Umbilical cord (tissue), 2 donors: ENCODE data around the gene HAGHL. TPM values are rescaled to one million over a fixed set of nuclear protein-coding genes. Genes with fewer than 3 reads are reported as not detected.

ENCODE experiments used
- DNase-seq: peaks from one replicate; pipeline ENCODE4 v3.0.0-alpha.2; 2015; ENCODE audit warnings: low spot score
- total RNA-seq: library from RNA; depleted of rRNA; stranded (reverse); fragments of >200 nt; gene quantifications from one replicate; pipeline ENCODE4 v1.2.3, GENCODE V29; 2014; ENCODE audit warnings: low replicate concordance; ENCODE audit not compliant: insufficient read depth

The HAGHL gene, protein sequence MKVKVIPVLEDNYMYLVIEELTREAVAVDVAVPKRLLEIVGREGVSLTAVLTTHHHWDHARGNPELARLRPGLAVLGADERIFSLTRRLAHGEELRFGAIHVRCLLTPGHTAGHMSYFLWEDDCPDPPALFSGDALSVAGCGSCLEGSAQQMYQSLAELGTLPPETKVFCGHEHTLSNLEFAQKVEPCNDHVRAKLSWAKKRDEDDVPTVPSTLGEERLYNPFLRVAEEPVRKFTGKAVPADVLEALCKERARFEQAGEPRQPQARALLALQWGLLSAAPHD
- total RNA-seq = 7.5 TPM

DNA sequence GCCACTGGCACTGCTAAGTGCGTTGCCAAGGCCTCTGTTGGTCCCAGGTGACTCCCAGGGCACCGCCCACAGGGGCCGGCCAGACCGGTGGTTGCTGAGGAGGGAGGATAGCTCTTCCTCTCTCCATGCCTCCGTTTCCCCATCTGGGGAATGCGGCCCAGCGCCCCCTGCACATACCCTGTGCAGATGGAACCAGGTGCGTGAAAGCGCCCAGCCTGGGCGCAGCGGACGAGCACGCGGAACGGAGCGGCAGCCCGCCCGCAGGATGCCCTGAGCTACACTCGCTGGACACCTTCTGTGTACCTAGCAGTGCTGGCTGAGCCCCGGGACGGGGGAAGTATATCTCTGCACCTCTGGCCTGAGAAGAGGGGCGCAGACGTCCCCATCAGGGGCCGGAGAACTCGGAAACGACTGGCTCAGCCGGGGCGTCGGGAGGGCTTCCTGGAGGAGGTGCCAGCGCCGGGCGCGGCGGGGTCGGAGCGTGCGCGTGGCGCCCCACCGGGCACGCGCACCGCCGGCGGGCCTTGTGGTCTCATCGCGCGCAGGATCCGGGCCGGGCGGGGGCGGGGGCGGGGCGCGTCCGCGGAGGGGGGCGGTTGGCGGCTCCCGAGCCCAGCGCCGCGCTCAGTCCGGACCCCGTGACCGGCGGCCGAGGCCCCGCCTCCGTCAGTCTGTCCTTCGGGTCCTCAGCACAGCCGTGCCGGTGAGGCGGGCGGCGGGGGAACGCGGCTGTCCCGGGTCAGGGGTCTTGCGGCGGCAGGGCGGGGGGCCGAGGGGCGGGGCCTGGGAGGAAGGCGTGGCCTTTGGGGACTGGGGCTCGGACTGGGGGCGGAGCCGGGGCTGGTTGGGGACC, at the start of gene HAGHL, which contains the start of gene CCDC78:
HAGHL (plus strand) TSS at position 669 of the 853 bp plus-strand sequence. CDS start 404 bp downstream, outside the sequence.
CCDC78 (minus strand) TSS at position 6 of the 853 bp plus-strand sequence. CDS start 76 bp downstream, outside the sequence.
- DNase-seq = no peak

- DNase-seq = no peak
Measured at GRCh38 chr16:677316-678190, 49.4 kb upstream of the HAGHL start.

GRCh38 chr16:678209-678857, 48.6 kb upstream of the HAGHL start:
- DNase-seq = no peak

- DNase-seq = peak; percentile 77
Measured at GRCh38 chr16:678858-679813, 47.8 kb upstream of the HAGHL start.

- DNase-seq = peak; percentile 86
Measured at GRCh38 chr16:679814-680624, 46.9 kb upstream of the HAGHL start, which contains the start of gene STUB1. STUB1 (plus strand) TSS chr16:680410; CDS start chr16:680526, 116 bp downstream.

- DNase-seq = no peak
Measured at GRCh38 chr16:680625-680945, 46.3 kb upstream of the HAGHL start.

- no peak for DNase-seq
Measured at GRCh38 chr16:680967-681745, 45.8 kb upstream of the HAGHL start.

DNA sequence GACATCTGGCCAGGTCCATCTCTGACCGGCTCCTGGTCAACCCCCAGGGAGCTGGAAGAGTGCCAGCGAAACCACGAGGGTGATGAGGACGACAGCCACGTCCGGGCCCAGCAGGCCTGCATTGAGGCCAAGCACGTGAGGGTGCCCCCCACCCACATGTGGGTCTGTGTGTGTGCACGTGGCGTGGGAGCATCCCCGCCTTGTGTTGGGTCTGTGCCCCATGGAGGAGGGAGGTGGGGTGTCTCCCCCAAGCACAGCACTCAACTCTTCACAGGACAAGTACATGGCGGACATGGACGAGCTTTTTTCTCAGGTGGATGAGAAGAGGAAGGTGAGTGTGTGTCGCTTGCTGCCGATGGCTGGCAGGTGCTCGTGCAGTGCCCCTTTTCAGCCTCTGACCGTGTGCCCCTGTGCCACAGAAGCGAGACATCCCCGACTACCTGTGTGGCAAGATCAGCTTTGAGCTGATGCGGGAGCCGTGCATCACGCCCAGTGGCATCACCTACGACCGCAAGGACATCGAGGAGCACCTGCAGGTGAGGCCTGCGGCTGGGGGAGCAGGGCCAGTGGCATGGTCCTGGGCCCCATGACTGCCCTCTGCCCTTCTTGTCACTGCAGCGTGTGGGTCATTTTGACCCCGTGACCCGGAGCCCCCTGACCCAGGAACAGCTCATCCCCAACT, 45.0 kb upstream of the HAGHL start:
- no peak for DNase-seq

DNA sequence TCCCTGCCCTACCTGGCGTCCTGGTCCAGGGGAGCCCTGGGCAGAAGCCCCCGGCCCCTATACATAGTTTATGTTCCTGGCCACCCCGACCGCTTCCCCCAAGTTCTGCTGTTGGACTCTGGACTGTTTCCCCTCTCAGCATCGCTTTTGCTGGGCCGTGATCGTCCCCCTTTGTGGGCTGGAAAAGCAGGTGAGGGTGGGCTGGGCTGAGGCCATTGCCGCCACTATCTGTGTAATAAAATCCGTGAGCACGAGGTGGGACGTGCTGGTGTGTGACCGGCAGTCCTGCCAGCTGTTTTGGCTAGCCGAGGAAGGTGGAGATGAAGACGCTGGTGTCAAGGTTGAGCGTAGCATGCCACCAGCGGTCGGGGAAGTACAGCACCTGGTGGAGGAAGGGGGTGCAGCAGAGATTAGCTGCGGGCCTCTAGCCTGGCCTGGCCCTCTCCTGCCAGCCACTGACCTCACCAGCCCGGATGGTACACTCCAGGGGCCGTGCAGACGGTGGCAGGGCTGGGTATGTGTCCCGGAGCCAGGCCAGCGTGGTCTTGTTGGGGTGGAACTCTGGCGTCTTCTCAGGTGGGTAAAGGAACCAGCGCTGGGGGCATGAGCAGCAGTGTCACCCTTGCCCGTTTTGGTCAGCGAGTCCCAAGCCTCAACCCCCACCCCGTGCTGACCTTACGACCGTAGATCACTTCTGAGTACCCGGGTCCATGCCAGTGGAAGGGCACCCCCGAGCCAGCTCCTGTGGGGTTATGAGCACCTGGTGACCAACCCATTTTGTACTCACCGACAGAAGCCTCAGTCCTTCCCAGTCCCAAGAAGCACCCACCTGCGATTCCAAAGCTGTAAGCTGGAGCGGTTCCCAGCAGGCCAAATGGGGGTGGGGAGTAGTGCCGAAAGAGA, 44.2 kb upstream of the HAGHL start:
- DNase-seq = no peak

DNA sequence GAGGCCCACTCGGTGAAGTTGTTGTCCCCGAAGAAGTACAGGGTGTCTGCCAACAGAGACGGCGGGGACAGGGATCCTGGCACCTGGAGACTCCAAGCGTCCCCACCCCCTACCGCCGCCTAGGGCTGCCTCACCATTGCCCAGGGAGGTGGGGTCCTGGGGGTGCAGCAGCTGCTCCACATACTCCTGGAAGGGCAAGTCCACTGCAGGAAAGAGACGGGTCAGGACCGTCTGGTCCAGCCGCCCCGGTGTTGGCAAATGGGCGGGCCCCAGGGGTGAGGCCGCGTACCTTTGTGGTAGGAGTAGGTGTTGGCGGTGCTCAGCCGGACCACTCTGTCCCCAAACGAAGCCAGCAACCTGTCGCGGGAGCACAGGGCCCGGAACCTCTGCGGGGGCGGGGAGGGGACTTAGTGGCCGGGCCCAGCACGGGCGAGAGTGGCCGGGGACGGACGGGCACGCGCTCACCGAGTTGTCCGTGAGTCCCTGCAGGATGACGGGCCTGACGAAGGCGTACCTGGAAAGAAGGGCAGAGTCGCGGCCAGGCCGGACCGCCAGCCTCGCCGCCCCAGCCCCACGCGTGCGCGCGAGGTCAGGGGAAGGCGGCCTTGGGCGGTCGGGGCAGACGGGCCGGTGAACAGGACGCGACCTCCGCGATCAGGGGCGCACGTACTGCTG, 43.4 kb upstream of the HAGHL start:
- DNase-seq = no peak

GRCh38 chr16:684071-684794, 42.7 kb upstream of the HAGHL start, which contains the start of gene JMJD8:
JMJD8 (minus strand) TSS chr16:684334; CDS start chr16:684319, 15 bp downstream.
- DNase-seq = peak; percentile 97

- no peak for DNase-seq
Measured at GRCh38 chr16:684961-685696, 41.8 kb upstream of the HAGHL start.

- no peak for DNase-seq
Measured at GRCh38 chr16:685967-686366, 40.9 kb upstream of the HAGHL start.

DNA sequence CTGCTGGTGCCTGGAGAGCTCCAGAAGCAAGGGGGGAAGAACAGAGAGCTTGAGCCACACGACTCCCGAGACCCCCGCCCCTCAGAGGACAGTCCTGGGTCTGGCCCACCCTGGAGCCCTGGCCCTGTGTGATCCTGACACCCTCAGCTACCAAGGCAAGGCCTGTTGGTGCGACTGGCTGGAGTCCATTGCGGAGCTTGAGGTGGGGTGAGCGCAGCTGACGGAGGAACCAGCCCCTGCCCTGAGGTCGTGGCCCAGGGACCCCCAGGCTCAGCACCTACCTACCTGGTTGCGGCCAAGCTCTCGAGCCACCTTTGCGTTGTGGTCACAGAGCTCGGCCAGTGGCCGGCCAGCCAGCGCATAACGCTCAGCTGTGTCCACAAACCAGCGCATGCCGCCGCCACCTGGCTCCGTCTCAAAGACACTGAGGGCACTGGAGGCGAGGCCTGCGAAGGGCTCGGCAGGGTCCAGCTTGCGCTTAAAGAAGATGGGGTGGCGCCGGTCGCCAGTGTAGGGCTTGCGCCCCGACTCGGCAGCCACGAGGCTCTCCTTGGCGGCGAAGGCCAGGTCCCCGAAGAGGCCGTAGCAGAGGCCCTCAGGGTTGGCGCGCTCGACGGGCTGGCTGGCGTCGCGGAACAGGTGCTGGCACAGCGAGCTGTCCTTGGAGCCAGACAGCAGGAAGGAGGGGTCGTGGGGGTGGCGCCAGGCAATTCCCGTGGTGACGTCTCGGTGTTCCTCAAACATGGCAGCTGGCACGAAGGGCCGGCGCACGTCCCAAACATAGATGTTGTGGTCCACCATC, 40.2 kb upstream of the HAGHL start:
- DNase-seq = no peak
